Right atrium auricular region (tissue), 2 donors: Measurements from ENCODE around the gene RAPH1. TPM values are rescaled to one million over a fixed set of nuclear protein-coding genes. Genes with fewer than 3 reads are reported as not detected.
A peak's percentile ranks its signal among the peaks of the same experiment; 100 is the strongest.
"Not testable (repeated sequence)": the region's sequence is repeated elsewhere in the genome, so short reads cannot be mapped to it uniquely, and the experiment has no call there.

Source experiments
- DNase-seq: peaks from one replicate; pipeline ENCODE4 v3.0.0-alpha.2; 2019; ENCODE audit warnings: low spot score
- H3K27ac ChIP-seq, 2 donors: fragments of 200-600 bp; sonication (generic); 1 replicate in 1 of 2; 2 replicates in 1 of 2; pipeline ENCODE4 v1.5.1; 2016 to 2019
- H3K27me3 ChIP-seq, 2 donors: fragments of 200-600 bp; sonication (generic); one replicate each; pipeline versions ENCODE4 v1.5.1 to v1.6.0; 2017 to 2019
- H3K36me3 ChIP-seq: fragments of 200-600 bp; sonication (generic); one replicate; pipeline ENCODE4 v1.5.1; 2016
- H3K4me1 ChIP-seq, 2 donors: fragments of 200-600 bp; sonication (generic); one replicate each; pipeline versions ENCODE4 v1.5.1 to v1.6.0; 2017 to 2019
- H3K4me3 ChIP-seq, 2 donors: fragments of 200-600 bp; sonication (generic); 1 replicate in 1 of 2; 2 replicates in 1 of 2; pipeline ENCODE4 v1.5.1; 2017 to 2019; ENCODE audit warnings: mild to moderate bottlenecking in 1 of 2, moderate library complexity in 1 of 2
- H3K9me3 ChIP-seq, 2 donors: fragments of 200-600 bp; sonication (generic); one replicate each; pipeline ENCODE4 v1.5.1; 2019
- total RNA-seq, 2 donors: library from RNA; depleted of rRNA; stranded (reverse); fragments of >200 nt; gene quantifications; one replicate each; pipeline ENCODE4 v1.1.0, GENCODE V29; 2016
- TF ChIP-seq, protein P1 (sequence below), 2 donors: fragments of 200-600 bp; sonication (generic); IDR thresholded peaks; one replicate each; pipeline ENCODE4 v1.5.1; 2019; ENCODE audit warnings: antibody characterized with exemption in 2 of 2

The RAPH1 gene
- total RNA-seq, 2 donors from 2014 or later = 17.4 to 18.7 TPM

DNA sequence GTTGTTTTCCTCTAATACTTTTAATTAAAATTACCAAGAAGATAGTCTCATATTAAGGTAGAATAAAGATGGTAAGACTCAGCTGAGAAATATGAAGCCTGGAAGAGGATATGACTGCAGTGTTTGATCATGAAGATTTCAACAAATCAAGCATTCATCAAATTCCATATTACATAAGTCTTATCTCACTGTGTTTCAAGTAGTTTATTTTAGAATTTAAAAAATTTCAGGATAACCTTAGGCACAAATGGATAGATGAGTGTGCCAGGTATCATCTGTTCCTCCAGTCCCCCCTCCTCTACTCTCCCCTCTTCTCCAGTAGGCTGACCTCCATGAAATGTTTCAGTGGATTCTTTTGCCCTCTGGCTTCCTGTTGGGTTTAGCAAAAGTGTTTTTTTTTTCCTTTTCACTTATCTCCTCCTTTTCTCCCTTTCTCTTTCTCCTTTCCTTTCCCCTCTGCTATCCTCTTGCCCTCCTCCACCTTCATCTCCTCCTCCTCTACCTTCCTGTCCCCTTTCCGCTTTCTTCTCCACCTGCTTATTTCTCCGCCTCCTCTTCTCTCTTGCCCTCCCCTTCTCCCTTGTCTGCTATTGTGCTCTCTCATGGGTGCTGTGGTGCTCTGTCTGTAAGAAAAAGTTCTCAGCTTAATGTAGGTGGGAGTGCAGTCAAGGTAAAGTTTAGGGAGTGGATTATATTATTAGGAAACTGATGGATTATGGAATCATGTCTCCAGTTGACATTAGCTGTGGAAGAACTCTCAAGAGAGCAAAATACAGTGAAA is 134.1 kb downstream of the RAPH1 start:
- TF ChIP-seq, protein P1, sequence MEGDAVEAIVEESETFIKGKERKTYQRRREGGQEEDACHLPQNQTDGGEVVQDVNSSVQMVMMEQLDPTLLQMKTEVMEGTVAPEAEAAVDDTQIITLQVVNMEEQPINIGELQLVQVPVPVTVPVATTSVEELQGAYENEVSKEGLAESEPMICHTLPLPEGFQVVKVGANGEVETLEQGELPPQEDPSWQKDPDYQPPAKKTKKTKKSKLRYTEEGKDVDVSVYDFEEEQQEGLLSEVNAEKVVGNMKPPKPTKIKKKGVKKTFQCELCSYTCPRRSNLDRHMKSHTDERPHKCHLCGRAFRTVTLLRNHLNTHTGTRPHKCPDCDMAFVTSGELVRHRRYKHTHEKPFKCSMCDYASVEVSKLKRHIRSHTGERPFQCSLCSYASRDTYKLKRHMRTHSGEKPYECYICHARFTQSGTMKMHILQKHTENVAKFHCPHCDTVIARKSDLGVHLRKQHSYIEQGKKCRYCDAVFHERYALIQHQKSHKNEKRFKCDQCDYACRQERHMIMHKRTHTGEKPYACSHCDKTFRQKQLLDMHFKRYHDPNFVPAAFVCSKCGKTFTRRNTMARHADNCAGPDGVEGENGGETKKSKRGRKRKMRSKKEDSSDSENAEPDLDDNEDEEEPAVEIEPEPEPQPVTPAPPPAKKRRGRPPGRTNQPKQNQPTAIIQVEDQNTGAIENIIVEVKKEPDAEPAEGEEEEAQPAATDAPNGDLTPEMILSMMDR (IDR thresholded peaks at IDR 0.05) = no peak
- peaks cover 15% of the 10 kb centered on the region for H3K36me3 ChIP-seq
- DNase-seq = no peak

DNA sequence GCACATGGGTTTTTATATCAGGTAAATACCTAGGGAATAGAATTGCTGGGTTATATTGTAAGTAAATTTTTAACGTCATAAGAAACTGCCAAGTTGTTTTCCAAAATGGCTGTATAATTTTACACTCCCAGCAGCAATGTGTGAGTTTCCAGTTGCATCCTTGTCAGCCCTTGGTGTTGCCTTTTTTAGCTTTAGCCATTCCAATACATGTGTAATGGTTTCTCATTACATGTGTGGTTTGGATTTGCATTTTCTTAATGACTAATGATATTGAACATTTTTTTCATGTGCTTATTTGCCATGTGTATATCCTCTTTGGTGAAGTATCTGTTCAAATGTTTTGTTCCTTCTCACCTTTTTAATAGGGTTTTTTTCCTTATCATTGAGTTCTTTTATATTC is 136.1 kb downstream of the RAPH1 start:
- TF ChIP-seq, protein P1 (IDR thresholded peaks at IDR 0.05) = no peak
- Histone ChIP-seq H3K36me3 (peaks cover 13% of the 10 kb centered on the region), H3K27me3 (no peaks in the 10 kb centered on the region), H3K9me3 (no peaks in the 10 kb centered on the region), H3K27ac (no peak overlapping the region), H3K4me3 (no peak overlapping the region), H3K4me1 (peaks cover 0 to 4% of the 10 kb centered on the region in 2 donors)
- no peak for DNase-seq

More for the DNA sequence above, 134.1 kb downstream of the RAPH1 start:
- Histone ChIP-seq H3K4me1 (peaks cover 0 to 4% of the 10 kb centered on the region in 2 donors), H3K27ac (no peak overlapping the region), H3K4me3 (no peak overlapping the region), H3K9me3 (no peaks in the 10 kb centered on the region), H3K27me3 (no peaks in the 10 kb centered on the region)

DNA sequence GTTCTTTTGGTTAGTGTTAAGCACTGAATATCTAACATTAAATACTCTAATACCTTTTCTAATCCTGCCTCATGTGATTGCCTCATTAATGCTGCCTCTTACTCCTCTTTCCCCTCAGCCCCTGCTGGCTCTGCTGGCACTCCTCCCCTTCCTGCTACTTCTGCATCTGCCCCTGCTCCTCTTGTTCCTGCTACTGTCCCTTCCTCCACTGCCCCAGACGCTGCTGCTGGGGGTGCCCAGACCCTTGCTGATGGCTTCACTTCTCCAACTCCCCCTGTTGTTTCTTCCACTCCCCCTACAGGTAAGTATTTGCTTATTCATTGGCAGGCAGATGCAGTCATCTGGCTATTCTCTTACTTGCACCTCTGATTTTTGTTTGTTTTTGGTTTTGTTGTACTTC is 138.4 kb downstream of the RAPH1 start:
- H3K27ac ChIP-seq = no peak overlapping the region
- peaks cover 0 to 4% of the 10 kb centered on the region in 2 donors for H3K4me1 ChIP-seq
- no peak overlapping the region for H3K4me3 ChIP-seq
- H3K9me3 ChIP-seq = no peaks in the 10 kb centered on the region
- no peaks in the 10 kb centered on the region for H3K27me3 ChIP-seq
- H3K36me3 ChIP-seq = peaks cover 9% of the 10 kb centered on the region
- DNase-seq = no peak
- TF ChIP-seq, protein P1 (IDR thresholded peaks at IDR 0.05) = peak in 1 of 2 donors; percentile 37

DNA sequence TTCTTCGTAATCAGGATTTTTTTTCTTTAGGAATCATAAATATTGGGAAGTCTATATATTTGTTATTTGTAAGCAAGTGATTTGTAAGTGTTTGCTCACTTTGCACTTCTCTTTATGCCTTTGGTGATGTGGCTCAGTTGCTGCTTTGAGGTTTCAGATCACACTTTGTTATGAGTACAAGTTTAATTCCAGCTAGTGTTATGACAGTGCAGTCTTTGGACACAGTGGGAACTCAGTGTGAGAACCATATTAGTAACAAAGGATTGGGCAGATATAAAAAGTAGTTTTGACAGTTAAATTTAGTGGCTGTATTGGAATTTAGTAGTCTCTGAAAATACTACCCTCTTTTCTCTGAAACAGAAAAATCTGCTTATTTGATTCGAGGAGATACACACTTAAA is 139.2 kb downstream of the RAPH1 start:
- Histone ChIP-seq H3K4me3 (no peak overlapping the region), H3K27ac (peak overlapping the region in 1 of 2 donors; percentile 16), H3K27me3 (no peaks in the 10 kb centered on the region), H3K4me1 (peaks cover 0 to 4% of the 10 kb centered on the region in 2 donors), H3K36me3 (peaks cover 9% of the 10 kb centered on the region), H3K9me3 (no peaks in the 10 kb centered on the region)
- TF ChIP-seq, protein P1 (IDR thresholded peaks at IDR 0.05) = no peak
- DNase-seq = no peak

DNA sequence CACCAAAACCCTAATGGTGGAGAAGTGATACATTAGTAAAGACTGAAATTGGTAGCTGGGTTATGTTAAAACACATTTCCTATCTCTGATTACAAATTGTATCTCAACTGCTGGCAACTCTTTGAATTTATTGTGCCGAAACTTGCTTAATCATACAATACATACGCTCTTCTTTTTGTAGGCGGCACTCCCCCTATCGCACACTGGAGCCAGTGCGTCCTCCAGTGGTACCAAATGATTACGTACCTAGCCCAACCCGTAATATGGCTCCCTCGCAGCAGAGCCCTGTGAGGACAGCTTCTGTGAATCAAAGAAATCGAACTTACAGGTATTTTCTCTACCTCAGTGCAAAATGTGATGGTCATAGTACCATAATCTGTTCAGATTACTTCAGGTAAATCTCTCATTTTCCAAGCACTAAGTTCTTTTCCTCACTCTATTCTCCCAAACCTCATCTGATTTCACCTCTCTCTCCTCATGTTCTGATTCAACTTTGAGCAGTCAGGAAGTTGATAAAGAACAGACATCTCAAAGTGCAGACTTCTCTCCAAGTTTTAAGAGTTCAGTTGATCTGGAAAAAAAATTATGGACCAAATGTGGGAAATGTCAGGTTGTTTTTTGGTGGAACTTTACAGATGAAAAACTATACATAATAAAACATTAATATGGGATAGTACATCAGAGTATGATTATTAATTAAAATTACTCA is 140.4 kb downstream of the RAPH1 start:
- Histone ChIP-seq H3K9me3 (no peaks in the 10 kb centered on the region), H3K27ac (no peak overlapping the region), H3K4me1 (peaks cover 0 to 4% of the 10 kb centered on the region in 2 donors), H3K27me3 (no peaks in the 10 kb centered on the region), H3K36me3 (peaks cover 9% of the 10 kb centered on the region), H3K4me3 (no peak overlapping the region)
- TF ChIP-seq, protein P1 (IDR thresholded peaks at IDR 0.05) = no peak
- no peak for DNase-seq

DNA sequence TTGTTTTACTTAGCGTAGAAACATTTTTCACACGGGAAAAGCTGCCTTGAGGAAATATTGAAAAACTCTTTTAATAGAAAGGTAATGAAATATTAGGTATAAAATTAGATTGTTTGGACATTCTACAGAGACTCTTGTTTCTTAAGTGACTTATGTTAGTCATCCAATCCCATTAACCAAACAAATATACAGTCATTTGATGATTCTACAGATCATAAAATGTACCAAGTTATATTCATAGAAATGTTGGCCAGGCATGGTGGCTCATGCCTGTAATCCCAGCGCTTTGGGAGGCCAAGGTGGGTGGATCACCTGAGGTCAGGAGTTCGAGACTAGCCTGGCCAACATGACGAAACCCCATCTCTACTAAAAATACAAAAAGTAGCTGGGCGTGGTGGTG is 146.9 kb downstream of the RAPH1 start:
- H3K36me3 ChIP-seq, H3K4me3 ChIP-seq, H3K4me1 ChIP-seq, H3K27ac ChIP-seq, DNase-seq, H3K9me3 ChIP-seq, H3K27me3 ChIP-seq: not testable (repeated sequence)
